ENCODE measurements around the gene KSR2. TPM values are rescaled to one million over a fixed set of nuclear protein-coding genes. Genes with fewer than 3 reads are reported as not detected.

Gene KSR2
- total RNA-seq, 2 experiments from 2014 or later, result 0.03 to 0.15 TPM

DNA sequence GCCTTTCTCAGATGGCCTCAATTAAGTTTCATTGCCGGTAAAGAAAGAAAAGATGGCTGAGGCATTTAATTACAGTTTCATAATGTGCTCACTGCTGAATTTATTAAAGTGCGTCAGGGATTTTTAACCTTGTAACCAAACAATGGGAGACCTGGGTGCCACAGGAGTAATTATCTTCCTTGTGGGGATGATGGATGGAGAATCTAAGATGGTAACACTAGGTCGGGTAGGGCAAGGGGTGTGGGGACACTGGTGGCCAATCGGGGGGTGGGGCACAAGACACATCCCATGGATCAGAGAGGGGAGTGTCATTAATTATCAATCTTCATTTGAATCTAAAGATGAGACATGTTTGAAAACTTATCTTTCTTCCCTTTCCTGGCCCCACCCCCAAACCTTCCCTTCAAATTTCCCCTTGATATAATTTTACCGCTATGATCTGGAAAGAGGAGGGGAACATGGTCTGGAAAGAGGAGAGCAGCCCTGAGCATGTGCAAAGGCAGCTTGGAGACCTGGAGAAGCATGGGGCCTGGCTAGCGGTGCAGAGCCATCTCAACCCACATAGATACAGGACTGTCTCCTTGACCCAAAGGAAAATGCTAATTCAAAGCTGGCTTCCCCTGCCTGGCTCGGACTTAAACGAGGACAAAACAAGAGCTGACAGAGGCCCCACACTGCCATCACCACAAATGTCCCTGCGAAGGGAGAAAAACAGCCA, 376.0 kb downstream of the KSR2 start:
- Histone ChIP-seq H3K9me2 (ENCODE audit: insufficient read depth, low read length) (no peaks in the 10 kb centered on the region), H3K4me2 (ENCODE audit: low read length) (no peak overlapping the region), H2AFZ (ENCODE audit: low read length) (no peak overlapping the region), H4K20me1 (ENCODE audit: insufficient read depth, low read length) (no peaks in the 10 kb centered on the region), H3K4me3 (ENCODE audit: low read depth, low read length, poor library complexity, severe bottlenecking) (no peak overlapping the region), H3K9me3 (ENCODE audit: low read length) (no peaks in the 10 kb centered on the region), H3K79me2 (ENCODE audit: insufficient read depth, low read depth, low read length) (no peaks in the 10 kb centered on the region), H3K4me1 (ENCODE audit: insufficient read depth, low read length, poor library complexity, severe bottlenecking) (no peaks in the 10 kb centered on the region), H3K36me3 (ENCODE audit: insufficient read depth, low read length) (no peaks in the 10 kb centered on the region), H3K27ac (ENCODE audit: low read depth, low read length, poor library complexity, severe bottlenecking) (no peak overlapping the region)
- BruUV-seq (replicated peaks), result no TSS peak
- intact Hi-C loops (cut with micrococcal nuclease; ENCODE audit: unreplicated experiment), result no loop called here
- TF ChIP-seq, protein P1, sequence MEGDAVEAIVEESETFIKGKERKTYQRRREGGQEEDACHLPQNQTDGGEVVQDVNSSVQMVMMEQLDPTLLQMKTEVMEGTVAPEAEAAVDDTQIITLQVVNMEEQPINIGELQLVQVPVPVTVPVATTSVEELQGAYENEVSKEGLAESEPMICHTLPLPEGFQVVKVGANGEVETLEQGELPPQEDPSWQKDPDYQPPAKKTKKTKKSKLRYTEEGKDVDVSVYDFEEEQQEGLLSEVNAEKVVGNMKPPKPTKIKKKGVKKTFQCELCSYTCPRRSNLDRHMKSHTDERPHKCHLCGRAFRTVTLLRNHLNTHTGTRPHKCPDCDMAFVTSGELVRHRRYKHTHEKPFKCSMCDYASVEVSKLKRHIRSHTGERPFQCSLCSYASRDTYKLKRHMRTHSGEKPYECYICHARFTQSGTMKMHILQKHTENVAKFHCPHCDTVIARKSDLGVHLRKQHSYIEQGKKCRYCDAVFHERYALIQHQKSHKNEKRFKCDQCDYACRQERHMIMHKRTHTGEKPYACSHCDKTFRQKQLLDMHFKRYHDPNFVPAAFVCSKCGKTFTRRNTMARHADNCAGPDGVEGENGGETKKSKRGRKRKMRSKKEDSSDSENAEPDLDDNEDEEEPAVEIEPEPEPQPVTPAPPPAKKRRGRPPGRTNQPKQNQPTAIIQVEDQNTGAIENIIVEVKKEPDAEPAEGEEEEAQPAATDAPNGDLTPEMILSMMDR (conservative IDR thresholded peaks at IDR 0.05; ENCODE audit: low read length), result no peak
- TF ChIP-seq EZH2phosphoT487 (IDR thresholded peaks at IDR 0.05; ENCODE audit: borderline replicate concordance, low read depth, low read length), result no peak
- POLR2A ChIA-PET, result interaction anchor here (1.4 kb wide), 1 partner anchor 12 kb away, joined by 4 read pairs; no protein-coding TSS in a partner anchor
- CTCF ChIA-PET (ENCODE audit: unreplicated experiment), result no interaction called here
- no peak for DNase-seq (ENCODE audit: low spot score)

DNA sequence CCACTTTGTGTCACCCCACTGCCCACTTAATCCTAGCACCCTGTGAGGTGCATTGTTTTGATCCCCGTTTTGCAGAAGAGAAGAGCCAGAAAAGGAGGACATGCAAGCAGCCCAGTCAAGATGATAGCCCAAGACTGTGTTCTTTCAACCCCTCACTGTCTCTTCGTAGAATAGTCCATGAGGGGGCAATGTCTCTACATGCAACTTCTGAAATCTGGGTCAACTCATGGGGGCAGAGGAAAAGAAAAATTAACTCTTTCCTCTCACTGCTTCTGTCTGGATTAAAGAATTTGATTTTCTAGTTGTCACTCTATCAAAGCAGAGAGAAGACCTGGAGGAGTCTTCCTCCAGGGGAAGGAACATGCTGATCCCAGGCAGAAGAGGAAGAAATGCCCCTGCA, 377.8 kb downstream of the KSR2 start:
- H3K9me2 ChIP-seq (ENCODE audit: insufficient read depth, low read length), result no peaks in the 10 kb centered on the region
- no peak for DNase-seq (ENCODE audit: low spot score)
- intact Hi-C loops (cut with micrococcal nuclease; ENCODE audit: unreplicated experiment), result no loop called here
- no peak overlapping the region for H3K27ac ChIP-seq (ENCODE audit: low read depth, low read length, poor library complexity, severe bottlenecking)
- H3K4me3 ChIP-seq (ENCODE audit: low read depth, low read length, poor library complexity, severe bottlenecking), result no peak overlapping the region
- POLR2A ChIA-PET, result interaction anchor here (0.7 kb wide), 1 partner anchor 11 kb away, joined by 3 read pairs; no protein-coding TSS in a partner anchor
- H3K4me2 ChIP-seq (ENCODE audit: low read length), result no peak overlapping the region
- no peak overlapping the region for H2AFZ ChIP-seq (ENCODE audit: low read length)
- no peaks in the 10 kb centered on the region for H3K9me3 ChIP-seq (ENCODE audit: low read length)
- H3K79me2 ChIP-seq (ENCODE audit: insufficient read depth, low read depth, low read length), result no peaks in the 10 kb centered on the region
- H3K36me3 ChIP-seq (ENCODE audit: insufficient read depth, low read length), result no peaks in the 10 kb centered on the region
- no TSS peak for BruUV-seq (replicated peaks)
- no peaks in the 10 kb centered on the region for H4K20me1 ChIP-seq (ENCODE audit: insufficient read depth, low read length)
- no peak for TF ChIP-seq EZH2phosphoT487 (IDR thresholded peaks at IDR 0.05; ENCODE audit: borderline replicate concordance, low read depth, low read length)
- TF ChIP-seq, protein P1 (conservative IDR thresholded peaks at IDR 0.05; ENCODE audit: low read length), result no peak
- CTCF ChIA-PET (ENCODE audit: unreplicated experiment), result interaction anchor here (0.5 kb wide), 1 partner anchor 1721 kb away, joined by 4 read pairs; no protein-coding TSS in a partner anchor
- H3K4me1 ChIP-seq (ENCODE audit: insufficient read depth, low read length, poor library complexity, severe bottlenecking), result no peaks in the 10 kb centered on the region

DNA sequence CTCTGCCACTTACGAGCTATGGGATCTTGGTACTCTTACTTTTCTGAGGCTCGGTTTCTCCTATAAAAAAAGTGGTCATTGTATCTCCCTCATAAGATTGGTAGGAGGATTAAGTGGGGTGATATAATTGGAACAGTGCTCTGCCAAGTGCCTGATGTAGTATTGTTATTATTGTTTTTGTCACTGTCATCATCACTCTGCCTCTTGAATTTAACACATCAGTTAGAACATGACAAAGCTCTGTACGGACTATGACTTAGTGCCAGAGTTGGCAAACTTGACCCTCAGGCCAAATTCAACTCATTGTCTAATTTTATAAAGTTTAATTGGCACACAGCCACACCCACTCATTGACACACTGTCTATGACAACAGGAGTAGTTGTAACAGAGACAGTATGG, 378.4 kb downstream of the KSR2 start:
- POLR2A ChIA-PET, result no interaction called here
- Histone ChIP-seq H3K4me2 (ENCODE audit: low read length) (no peak overlapping the region), H2AFZ (ENCODE audit: low read length) (no peak overlapping the region), H3K9me3 (ENCODE audit: low read length) (no peaks in the 10 kb centered on the region), H3K4me3 (ENCODE audit: low read depth, low read length, poor library complexity, severe bottlenecking) (no peak overlapping the region), H3K9me2 (ENCODE audit: insufficient read depth, low read length) (no peaks in the 10 kb centered on the region), H3K79me2 (ENCODE audit: insufficient read depth, low read depth, low read length) (no peaks in the 10 kb centered on the region), H3K36me3 (ENCODE audit: insufficient read depth, low read length) (no peaks in the 10 kb centered on the region), H4K20me1 (ENCODE audit: insufficient read depth, low read length) (no peaks in the 10 kb centered on the region), H3K27ac (ENCODE audit: low read depth, low read length, poor library complexity, severe bottlenecking) (no peak overlapping the region), H3K4me1 (ENCODE audit: insufficient read depth, low read length, poor library complexity, severe bottlenecking) (no peaks in the 10 kb centered on the region)
- CTCF ChIA-PET (ENCODE audit: unreplicated experiment), result interaction anchor here (0.5 kb wide), 1 partner anchor 1721 kb away, joined by 4 read pairs; no protein-coding TSS in a partner anchor
- no peak for TF ChIP-seq EZH2phosphoT487 (IDR thresholded peaks at IDR 0.05; ENCODE audit: borderline replicate concordance, low read depth, low read length)
- TF ChIP-seq, protein P1 (conservative IDR thresholded peaks at IDR 0.05; ENCODE audit: low read length), result no peak
- intact Hi-C loops (cut with micrococcal nuclease; ENCODE audit: unreplicated experiment), result no loop called here
- BruUV-seq (replicated peaks), result no TSS peak
- DNase-seq (ENCODE audit: low spot score), result no peak

All from OCI-LY7 (cell line).